Mucosa of descending colon (tissue), 3 donors: ENCODE results near the gene METTL2A. TPM values are rescaled to one million over a fixed set of nuclear protein-coding genes. Genes with fewer than 3 reads are reported as not detected.
"Not testable (repeated sequence)": the region's sequence is repeated elsewhere in the genome, so short reads cannot be mapped to it uniquely, and the experiment has no call there.

Experiments used
- ATAC-seq: fragments of 200-7000 bp; cut with Tn5 transposase; one replicate; pipeline ENCODE4 v1.9.1; 2020; ENCODE audit warnings: mild to moderate bottlenecking, moderate library complexity
- DNase-seq, 3 donors: peaks; one replicate each; pipeline ENCODE4 v3.0.0-alpha.2; 2020
- H3K36me3 ChIP-seq: fragments of 200-600 bp; one replicate; pipeline ENCODE4 v1.8.0; 2021; ENCODE audit warnings: low read depth, mild to moderate bottlenecking
- H3K4me1 ChIP-seq: fragments of 200-600 bp; one replicate; pipeline ENCODE4 v1.8.0; 2021; ENCODE audit warnings: low read depth, mild to moderate bottlenecking
- H3K4me3 ChIP-seq: fragments of 200-600 bp; one replicate; pipeline ENCODE4 v1.8.0; 2021; ENCODE audit warnings: mild to moderate bottlenecking
- H3K9me3 ChIP-seq: fragments of 200-600 bp; one replicate; pipeline ENCODE4 v1.8.0; 2021; ENCODE audit warnings: mild to moderate bottlenecking
- CTCF ChIP-seq: fragments of 200-600 bp; IDR thresholded peaks from one replicate; pipeline ENCODE4 v1.8.0; 2022; ENCODE audit warnings: antibody characterized with exemption, mild to moderate bottlenecking
- intact Hi-C, 2 donors: fragments of 100-400 bp; cut with DNase I in 1 of 2; cut with micrococcal nuclease in 1 of 2; formaldehyde crosslinking; loops; one replicate each; pipeline versions ENCODE4 v1.11.0 to v1.11.1; 2022; cut with DNase I, micrococcal nuclease
- total RNA-seq, 3 donors: library from RNA; stranded (reverse); fragmentation: NEBNext Ultra II Directional in 2 of 3; extraction: Animal tissue kit (Norgen Biotek cat#: 25700) in 2 of 3; gene quantifications; one replicate each; pipeline versions ENCODE4 v1.2.1 to v1.2.4, GENCODE V29; 2021 to 2023
- donor health status: DM: no; HTN: no; CAD: no; lungs with moderate emphysema.
- donor health status: DM: no; HTN: no; CAD: no.
- donor health status: DM: no; HTN: yes; CAD: no.

Gene METTL2A
- total RNA-seq, 3 donors from 2014 or later: 16.9 to 23.9 (median 21.5) TPM

DNA sequence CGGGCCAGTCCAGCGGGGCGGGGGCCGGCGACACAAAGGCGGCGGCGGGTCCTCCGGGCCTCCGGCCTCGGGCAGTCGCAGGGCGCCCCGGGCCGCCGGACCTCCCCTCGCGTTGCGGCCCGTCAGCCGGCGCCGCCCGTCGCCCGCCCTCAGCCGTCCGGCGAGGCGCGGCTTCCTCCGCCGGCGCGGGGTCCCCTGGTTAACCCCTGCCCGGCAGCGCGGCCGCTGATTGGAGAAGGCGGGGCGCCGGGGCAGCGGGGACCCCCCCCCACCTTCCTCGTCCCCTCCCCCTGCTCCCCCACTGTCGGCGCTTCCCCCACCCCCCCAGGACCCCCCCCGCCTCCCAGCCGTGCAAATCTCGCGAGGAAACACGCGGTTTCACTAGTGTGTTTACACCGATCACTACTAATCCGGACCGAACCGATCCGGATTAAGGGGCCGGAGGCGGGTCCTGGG is 54.8 kb downstream of the METTL2A start, which contains the start of gene TLK2:
Gene TLK2 (plus strand): TSS at position 402 of the 456 bp plus-strand sequence. CDS start 2,301 bp downstream, outside the sequence.
- H3K4me3 ChIP-seq: peak within 1 kb of the TSS; percentile 48
- no peak for TF ChIP-seq CTCF
- peaks cover 12% of the 10 kb centered on the region for H3K4me1 ChIP-seq
- DNase-seq: peak; percentile 67 to 88 (median 84)
- H3K9me3 ChIP-seq: no peaks in the 10 kb centered on the region
- H3K36me3 ChIP-seq: no peaks in the 10 kb centered on the region
- peak; percentile 78 for ATAC-seq
- intact Hi-C loops: no loop called here

GRCh38 chr17:62478880-62479638 is 55.4 kb downstream of the METTL2A start:
- ATAC-seq: peak; percentile 68
- Histone ChIP-seq H3K4me3 (peak overlapping the region; percentile 48), H3K4me1 (peaks cover 12% of the 10 kb centered on the region)
- H3K9me3 ChIP-seq, H3K36me3 ChIP-seq, intact Hi-C loops: not testable (repeated sequence)
- peak; percentile 31 to 69 (median 67) for DNase-seq

DNA sequence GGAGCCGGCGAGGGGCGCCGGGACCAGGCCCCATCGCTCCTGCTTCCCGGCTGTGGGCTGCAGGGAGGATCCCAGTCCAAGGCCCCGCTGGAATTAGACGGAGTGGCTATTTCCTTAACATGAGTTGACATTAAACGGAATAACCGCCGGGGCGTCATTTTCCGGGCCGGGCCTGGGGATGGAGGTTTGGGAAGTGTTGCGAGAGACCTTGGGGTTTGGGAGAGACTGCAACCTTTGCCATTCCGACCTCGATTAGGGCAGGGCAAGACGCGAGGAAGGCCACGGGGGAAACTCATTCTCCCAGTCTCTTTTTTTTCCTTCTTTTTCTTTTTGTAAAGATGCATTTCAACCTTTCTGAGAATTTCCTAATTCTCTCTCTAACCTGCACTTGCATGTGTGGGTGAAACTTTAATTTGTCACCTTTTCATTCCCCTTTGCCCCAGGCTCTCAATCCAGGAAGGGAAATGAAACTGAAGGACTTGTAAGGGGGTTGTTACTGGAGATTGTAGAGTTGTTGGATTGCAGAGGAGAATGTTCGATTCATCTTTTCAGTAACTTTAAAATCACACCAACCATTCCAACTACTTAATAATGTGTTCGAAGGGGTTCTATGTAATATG is 56.1 kb downstream of the METTL2A start:
- intact Hi-C loops, H3K9me3 ChIP-seq, H3K36me3 ChIP-seq: not testable (repeated sequence)
- ATAC-seq (peak; percentile 39), DNase-seq (peak; percentile 49 to 71 (median 61))
- peak overlapping the region; percentile 48 for H3K4me3 ChIP-seq
- peaks cover 14% of the 10 kb centered on the region for H3K4me1 ChIP-seq

- ATAC-seq, H3K9me3 ChIP-seq, H3K4me3 ChIP-seq, intact Hi-C loops, H3K4me1 ChIP-seq, H3K36me3 ChIP-seq, DNase-seq: not testable (repeated sequence)
These were observed 58.9 kb downstream of the METTL2A start for GRCh38 chr17:62482553-62482952.

DNA sequence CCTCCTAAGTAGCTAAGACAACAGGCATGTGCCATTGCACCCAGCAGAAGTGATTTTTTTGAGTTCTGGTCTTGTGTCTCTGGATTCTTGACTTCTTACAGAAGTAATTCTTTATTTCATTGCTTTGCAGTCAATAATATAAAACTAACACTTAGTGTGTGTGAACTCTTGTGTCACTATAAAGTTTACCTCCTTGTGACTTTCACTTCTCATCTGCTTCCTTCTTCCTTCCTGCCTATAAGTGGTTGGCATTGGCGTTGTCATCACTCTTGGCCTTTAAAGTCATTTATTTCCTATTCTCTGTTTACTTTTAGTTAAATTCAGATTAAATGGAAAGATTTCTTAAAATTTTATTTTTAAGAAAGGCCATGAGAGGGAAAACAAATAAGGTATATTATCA is 67.3 kb downstream of the METTL2A start:
- H3K36me3 ChIP-seq, H3K4me1 ChIP-seq, DNase-seq, intact Hi-C loops, H3K9me3 ChIP-seq, H3K4me3 ChIP-seq: not testable (repeated sequence)
- ATAC-seq: peak; percentile 68

DNA sequence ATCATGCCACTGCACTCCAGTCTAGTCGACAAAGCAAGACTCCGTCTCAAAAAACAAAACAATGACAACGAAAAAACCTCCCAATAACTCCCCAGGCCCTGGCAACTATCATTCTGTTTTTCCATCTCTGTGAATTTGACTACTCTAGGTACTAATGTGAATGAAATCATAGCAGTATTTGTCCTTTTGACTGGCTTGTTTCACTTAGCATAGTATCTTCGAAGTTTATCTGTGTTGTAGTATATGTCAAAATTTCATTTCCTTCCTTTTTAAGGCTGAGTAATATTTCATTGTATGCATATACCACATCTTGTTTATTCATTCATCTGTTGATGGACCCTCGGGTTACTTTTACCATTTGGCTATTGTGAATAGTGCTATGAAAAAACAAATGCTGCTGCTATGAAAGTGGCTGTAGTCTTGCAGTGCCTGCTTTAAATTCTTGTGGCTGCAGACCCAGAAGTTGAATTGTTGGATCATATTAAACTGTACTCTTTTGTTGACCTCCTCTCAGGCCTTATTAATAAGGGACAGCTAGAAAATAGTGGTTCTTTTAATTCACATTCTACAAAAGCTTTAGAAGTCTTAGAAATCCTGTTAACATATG is 69.5 kb downstream of the METTL2A start:
- ATAC-seq, H3K9me3 ChIP-seq, H3K36me3 ChIP-seq, DNase-seq, H3K4me1 ChIP-seq, intact Hi-C loops, H3K4me3 ChIP-seq: not testable (repeated sequence)

DNA sequence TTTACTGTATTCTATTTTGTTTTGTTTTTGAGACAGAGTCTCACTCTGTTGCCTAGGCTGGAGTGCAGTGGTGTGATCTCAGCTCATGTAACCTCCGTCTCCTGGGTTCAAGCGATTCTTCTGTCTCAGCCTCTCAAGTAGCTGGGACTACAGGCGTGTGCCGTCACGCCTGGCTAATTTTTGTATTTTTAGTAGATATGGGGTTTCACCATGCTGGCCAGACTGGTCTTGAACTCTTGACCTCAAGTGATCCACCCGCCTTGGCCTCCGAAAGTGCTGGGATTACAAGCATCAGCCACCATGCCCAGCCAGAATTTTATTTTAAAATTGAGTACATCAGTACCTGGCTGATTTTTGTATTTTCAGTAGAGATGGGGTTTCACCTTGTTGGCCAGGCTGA is 70.4 kb downstream of the METTL2A start:
- intact Hi-C loops, H3K4me3 ChIP-seq, DNase-seq, H3K4me1 ChIP-seq, H3K9me3 ChIP-seq, H3K36me3 ChIP-seq, ATAC-seq: not testable (repeated sequence)

DNA sequence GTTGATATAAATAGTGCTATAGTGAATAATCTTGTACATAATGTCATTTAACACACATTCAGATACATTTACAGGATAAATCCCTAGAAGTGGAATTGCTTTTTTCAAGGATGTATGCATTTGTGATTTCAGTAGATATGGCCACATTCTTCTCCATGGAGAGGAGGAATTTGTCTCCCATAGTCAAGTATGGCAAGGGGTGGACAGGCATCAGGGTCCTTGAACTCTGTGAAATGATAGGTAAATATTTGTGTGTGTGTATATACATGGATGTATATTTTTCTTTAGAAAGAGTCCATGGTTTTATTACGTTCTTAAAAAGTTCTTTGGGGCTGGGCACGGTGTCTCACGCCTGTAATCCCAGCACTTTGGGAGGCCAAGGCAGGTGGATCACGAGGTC is 72.6 kb downstream of the METTL2A start:
- H3K36me3 ChIP-seq, H3K9me3 ChIP-seq, DNase-seq, intact Hi-C loops, ATAC-seq, H3K4me3 ChIP-seq, H3K4me1 ChIP-seq: not testable (repeated sequence)

- H3K4me1 ChIP-seq, H3K36me3 ChIP-seq, DNase-seq, ATAC-seq, H3K9me3 ChIP-seq, intact Hi-C loops, H3K4me3 ChIP-seq: not testable (repeated sequence)
These were observed 75.1 kb downstream of the METTL2A start for GRCh38 chr17:62498796-62499195.

Other genes with a start within 250 kb of the METTL2A start
- gene EFCAB3, start 43.3 kb upstream of the METTL2A start, total RNA-seq: not detected
- 10 to 100 TPM; 39.6 to 55.0 (median 47.0) TPM for gene TLK2, start 54.9 kb downstream of the METTL2A start, total RNA-seq
- 10 to 100 TPM in 2 of 3 donors, 1 to 10 TPM in 1; 5.1 to 20.3 (median 10.8) TPM for gene MRC2, start 203.8 kb downstream of the METTL2A start, total RNA-seq